Measurements from ENCODE around the gene SEL1L3.

DNA sequence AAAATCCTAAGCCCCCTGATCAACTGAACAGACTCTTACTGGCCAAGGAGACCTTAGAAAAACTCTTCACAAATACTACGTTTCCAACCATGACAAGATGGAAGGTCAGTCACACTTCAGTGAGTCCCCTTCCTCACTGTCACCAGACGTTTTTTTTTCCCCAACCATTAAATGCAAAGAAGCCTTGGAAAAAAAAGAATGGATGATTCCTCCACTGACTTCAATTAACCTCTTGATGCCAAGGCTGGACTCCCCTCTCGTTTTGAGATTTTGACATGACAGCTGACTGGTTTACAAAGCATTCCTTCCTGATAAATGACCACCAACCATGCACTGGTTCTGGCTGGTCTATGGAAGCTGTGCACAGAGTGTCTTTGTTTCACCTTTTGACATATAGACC, 133.9 kb downstream of the SEL1L3 start:
- TF ChIP-seq, protein P1, sequence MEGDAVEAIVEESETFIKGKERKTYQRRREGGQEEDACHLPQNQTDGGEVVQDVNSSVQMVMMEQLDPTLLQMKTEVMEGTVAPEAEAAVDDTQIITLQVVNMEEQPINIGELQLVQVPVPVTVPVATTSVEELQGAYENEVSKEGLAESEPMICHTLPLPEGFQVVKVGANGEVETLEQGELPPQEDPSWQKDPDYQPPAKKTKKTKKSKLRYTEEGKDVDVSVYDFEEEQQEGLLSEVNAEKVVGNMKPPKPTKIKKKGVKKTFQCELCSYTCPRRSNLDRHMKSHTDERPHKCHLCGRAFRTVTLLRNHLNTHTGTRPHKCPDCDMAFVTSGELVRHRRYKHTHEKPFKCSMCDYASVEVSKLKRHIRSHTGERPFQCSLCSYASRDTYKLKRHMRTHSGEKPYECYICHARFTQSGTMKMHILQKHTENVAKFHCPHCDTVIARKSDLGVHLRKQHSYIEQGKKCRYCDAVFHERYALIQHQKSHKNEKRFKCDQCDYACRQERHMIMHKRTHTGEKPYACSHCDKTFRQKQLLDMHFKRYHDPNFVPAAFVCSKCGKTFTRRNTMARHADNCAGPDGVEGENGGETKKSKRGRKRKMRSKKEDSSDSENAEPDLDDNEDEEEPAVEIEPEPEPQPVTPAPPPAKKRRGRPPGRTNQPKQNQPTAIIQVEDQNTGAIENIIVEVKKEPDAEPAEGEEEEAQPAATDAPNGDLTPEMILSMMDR (IDR thresholded peaks at IDR 0.05): no peak
- TF ChIP-seq EZH2 (IDR thresholded peaks at IDR 0.05; ENCODE audit: borderline replicate concordance, insufficient read depth, low read depth, low read length, poor library complexity, severe bottlenecking): no peak
